ENCODE data around the gene TEAD2.

GRCh38 chr19:49362048-49362928, at the start of gene TEAD2:
- TF ChIP-seq EZH2phosphoT487 (IDR thresholded peaks at IDR 0.05; ENCODE audit: borderline replicate concordance, low read length) (peak; percentile 92), CTCF (IDR thresholded peaks at IDR 0.05; ENCODE audit: low read depth, low read length, poor library complexity, severe bottlenecking) (no peak)

All from DOHH2 (cell line).